NCI-H748 treated with DMSO at 0.1 percent for 48 hours (cell line): ENCODE data around the gene OOSP3.
"Not testable (repeated sequence)": the region's sequence is repeated elsewhere in the genome, so short reads cannot be mapped to it uniquely, and the experiment has no call there.

Experiments used
- DNase-seq: peaks from one replicate; lab custom pipeline; 2025; lab: John Stamatoyannopoulos, UW

Gene OOSP3, protein sequence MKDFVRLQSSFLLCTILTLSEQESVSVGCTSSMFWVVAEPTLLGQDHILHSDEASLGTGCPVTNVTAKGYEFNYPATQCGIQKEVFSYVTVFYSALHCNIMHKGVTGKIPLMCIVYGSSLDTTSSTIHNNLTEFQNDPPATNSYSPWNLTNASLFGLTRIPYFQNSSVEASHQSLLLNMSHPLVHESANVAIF

GRCh38 chr11:59878575-59878974 lies at the start of gene OOSP3:
TSS of gene OOSP3 (plus strand) at chr11:59878782. CDS start at chr11:59878809, 27 bp downstream.
- no peak for DNase-seq

DNA sequence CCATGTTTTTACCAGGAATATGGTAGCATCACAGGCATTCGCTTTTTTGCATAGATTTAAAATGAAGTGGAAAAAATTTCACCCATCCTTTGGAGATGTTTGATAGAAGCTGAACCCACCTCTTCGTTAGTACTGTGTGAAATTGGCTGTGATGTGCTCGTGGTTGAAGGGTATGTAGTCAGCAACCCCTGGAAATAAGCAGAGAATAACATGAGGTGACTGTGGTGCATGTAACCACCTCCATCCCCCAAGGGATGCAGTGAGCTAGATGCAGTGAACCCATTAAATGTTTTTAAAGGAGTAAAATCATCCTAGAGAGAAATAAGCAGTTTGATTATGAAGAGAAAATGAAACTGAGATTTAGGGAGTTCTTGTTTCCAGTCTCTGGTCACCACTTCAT lies 49.2 kb upstream of the OOSP3 start:
- no peak for DNase-seq

- no peak for DNase-seq
Observed at GRCh38 chr11:59833602-59834001, 45.0 kb upstream of the OOSP3 start.

DNA sequence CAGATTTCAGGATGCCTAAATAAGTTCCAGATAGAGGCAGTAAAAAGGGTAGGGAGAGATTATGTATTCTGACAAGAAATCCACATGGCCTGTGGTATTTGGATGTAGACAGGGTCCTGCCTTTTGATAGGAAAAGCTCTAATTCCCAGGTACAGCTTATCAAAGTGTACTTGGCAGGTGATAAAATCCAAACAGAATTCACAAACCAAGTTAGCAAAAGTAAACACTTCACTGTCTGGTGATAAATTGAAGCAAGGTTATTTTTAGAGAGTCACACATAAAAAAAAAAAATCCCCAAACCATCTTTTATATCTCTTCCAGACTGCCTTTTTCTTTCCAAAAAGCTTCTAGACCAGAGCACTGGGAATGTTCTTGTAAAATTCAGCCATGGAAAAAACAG lies 39.0 kb upstream of the OOSP3 start:
- DNase-seq: no peak

- no peak for DNase-seq
Observed at GRCh38 chr11:59841514-59841913, 37.1 kb upstream of the OOSP3 start.

DNA sequence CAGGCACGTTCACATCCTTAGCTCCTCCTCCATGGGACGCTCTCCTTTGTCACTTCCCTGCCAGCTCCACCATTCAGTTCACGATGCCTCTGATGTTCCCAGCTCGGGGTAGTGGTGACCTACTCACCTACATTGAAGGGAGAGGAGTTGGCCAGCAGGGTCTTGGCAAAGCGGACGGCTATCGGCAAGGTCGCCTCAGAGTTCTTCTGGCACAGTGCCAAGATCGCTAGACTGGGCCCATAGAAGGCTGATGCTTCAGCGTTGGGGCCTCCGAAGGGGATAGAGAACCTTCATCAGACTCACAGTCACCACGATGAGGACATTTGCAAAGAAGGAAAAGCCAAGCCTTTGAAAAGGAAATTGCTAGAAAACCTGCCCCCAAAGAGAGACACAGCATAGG lies 36.3 kb upstream of the OOSP3 start:
- DNase-seq: no peak

GRCh38 chr11:59845399-59845798 lies 33.2 kb upstream of the OOSP3 start, which contains the start of gene CBLIF:
TSS of gene CBLIF (minus strand) at chr11:59845499. CDS start at chr11:59845453, 46 bp downstream.
- DNase-seq: no peak

GRCh38 chr11:59846556-59846955 lies 32.0 kb upstream of the OOSP3 start:
- DNase-seq: no peak

- DNase-seq: no peak
Observed at GRCh38 chr11:59847626-59848025, 31.0 kb upstream of the OOSP3 start.

DNA sequence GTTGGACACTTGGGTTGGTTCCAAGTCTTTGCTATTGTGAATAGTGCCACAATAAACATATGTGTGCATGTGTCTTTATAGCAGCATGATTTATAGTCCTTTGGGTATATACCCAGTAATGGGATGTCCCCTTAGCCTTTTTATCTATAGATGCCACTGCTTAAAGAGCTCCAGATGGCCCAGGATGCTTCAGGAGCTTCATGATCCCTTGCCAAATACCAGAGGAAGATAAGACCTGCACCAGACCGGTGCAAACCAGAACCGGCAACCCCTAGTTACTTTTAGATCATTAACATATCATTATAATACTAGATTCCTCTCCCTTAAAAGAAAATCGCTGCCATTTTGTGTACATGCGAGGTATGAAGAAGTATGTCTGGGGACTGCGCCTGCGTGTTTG lies 30.1 kb upstream of the OOSP3 start:
- not testable (repeated sequence) for DNase-seq

DNA sequence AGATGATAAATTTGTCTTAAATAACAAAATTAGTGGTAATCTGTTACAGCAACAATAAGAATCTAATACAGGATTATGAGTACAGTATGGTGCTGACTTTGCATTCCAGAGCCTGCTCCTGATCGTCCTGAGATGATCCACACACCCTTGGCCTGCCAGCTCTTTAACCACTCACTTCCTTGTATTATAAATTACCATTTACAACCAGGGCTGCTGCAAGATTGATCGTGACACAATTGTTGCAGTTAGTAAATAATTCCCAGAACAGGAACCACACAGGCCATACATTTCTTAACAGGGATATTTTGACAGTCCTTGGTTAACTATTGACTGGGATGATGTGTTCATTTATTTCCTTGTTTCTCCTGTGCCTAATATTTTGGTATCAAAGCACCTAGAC lies 29.5 kb upstream of the OOSP3 start:
- DNase-seq: no peak

- DNase-seq: not testable (repeated sequence)
Observed at GRCh38 chr11:59849551-59849950, 29.0 kb upstream of the OOSP3 start.

DNA sequence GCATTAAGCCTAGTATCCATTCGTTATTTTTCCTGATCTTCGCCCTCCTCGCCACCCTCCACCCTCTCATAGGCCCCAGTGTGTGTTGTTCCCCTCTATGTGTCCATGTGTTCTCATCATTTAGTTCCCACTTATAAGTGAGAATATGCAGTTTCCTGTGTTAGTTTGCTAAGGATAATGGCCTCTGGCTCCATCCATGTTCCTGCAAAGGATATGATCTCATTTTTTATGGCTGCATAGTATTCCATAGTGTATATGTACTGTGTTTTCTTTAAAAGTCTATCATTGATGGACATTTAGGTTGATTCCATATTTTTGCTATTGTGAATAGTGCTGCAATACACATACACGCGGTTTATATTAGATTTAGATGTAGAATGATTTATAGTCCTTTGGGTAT lies 27.2 kb upstream of the OOSP3 start:
- not testable (repeated sequence) for DNase-seq

DNA sequence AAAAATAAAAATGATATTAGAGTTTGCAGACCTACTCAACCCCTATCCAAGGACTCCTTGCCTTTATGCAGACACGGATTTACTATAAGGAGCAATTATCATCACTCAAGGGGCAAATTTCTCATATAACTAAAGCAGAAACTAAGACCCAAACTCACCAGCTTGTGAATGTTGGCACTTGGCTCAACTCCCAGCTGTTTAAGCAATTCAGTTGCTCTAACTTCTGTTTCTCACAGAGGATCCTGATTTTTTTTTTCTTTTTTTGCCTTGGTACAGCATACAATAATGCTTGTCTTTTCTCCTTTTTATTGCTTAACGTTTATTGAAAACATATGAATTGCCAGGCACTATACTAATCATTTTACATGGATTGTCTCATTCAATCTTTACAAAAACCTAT lies 23.7 kb upstream of the OOSP3 start:
- DNase-seq: no peak

GRCh38 chr11:59857439-59858434 lies 20.8 kb upstream of the OOSP3 start:
- no peak for DNase-seq

DNA sequence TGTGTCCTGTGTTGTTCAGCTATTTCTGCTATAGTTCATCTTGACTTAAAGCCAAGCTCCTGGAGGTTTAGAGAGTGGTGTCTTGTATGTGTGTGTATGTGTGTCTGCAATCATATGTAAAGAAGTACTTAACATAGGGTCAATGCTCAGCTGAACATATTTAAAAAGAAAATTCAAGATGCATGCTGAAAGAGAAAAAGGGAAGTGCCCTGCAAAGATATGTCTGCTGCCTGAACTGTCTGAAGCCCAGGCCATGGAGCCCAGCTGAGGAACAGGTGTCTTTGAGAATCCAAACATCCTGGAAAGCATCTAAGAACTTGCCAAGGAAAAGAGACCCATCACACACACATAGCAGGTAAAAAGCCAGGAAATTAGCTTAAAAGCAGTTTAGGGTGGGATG lies 18.9 kb upstream of the OOSP3 start:
- DNase-seq: no peak

DNA sequence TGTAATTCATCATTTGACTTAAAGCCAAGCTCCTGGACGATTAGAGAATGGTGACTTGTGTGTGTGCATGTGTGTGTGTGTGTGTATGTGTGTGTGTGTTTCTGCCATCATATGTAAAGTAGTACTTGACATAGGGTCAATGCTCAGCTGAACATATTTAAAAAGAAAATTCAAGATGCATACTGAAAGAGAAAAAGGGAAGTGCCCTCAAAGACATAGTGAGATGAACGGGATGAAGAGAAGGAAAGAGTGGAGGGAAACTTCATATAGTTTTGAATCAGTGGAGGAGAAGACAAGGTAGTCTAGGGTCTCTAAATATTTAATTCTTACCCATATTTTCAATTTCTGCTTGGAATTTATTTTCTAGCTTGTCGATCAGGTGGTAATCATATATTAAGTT lies 16.3 kb upstream of the OOSP3 start:
- DNase-seq: no peak

GRCh38 chr11:59865031-59865430 lies 13.6 kb upstream of the OOSP3 start:
- no peak for DNase-seq

DNA sequence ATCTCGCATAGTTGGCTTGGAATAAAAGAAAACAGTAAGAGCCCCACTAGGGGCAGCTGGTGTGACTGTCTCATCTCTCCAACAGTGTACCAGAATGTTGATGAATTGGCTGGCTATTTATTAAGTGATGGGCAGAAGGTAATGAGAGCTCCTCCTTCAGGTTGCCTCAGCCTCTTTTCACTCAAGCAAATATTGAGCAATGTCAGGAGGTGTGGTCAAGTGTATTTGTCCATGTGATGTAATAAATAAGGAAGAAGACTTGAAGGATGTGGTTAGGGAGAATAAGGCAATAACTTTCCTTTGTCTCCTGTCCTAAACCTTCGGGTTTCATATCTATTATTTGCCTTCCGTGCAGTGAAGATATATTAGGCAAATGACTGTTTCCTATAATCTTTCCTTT lies 12.2 kb upstream of the OOSP3 start, which contains the start of gene TCN1:
Gene TCN1 (minus strand): TSS at position 91 of the 400 bp plus-strand sequence. CDS start 17 bp downstream, at position 74.
- no peak for DNase-seq

GRCh38 chr11:59866836-59867235 lies 11.7 kb upstream of the OOSP3 start:
- no peak for DNase-seq

DNA sequence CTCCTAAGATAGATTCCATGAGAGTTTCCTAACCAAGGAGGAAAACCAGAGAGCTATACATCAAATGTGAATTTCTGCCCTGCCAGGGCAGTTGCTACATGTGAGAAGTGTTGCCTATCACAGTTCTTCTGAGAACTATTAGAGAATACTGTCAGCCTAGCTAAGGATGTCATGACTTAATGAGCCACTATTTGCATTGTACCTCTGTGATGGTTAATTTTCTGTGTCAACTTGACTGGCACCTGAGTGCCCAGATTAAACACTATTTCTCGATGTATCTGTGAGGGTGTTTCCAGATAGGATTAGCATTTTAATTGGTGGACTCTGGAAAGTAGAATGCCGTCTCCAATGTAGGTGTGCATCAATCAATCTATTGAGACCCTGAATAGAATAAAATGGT lies 10.6 kb upstream of the OOSP3 start:
- DNase-seq: no peak

DNA sequence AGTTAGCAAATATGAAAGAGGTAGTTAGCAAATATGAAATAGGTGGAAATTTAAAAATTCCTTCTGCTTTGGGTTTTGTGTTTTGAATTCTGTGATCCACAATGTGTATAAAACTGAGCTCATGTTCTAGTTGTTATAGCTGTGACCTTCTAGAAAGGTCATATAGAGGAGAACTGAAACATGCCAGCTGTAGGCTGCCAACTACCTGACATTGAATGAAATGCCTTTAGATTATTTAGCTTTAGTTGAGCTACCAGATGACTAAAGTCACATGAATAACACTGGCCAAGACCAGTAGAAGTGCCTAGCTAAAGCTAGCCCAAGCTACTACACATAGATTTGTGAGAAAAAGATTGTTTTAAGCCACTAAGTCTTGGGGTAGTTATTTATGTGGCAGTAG lies 6.5 kb upstream of the OOSP3 start:
- DNase-seq: no peak

GRCh38 chr11:59875856-59876519 lies 2.6 kb upstream of the OOSP3 start:
- DNase-seq: no peak
